ENCODE results near the gene SMAD3. TPM values are rescaled to one million over a fixed set of nuclear protein-coding genes. Genes with fewer than 3 reads are reported as not detected.

SMAD3 gene
- total RNA-seq, 2 experiments from 2014 or later = 145 to 148 TPM

- POLR2A ChIA-PET = no interaction called here
- no peak for DNase-seq
- Mint-ChIP-seq H3K27ac (peak overlapping the region; percentile 40), H3K9me3 (no peaks in the 10 kb centered on the region), H3K27me3 (no peaks in the 10 kb centered on the region), H3K36me3 (ENCODE audit: low read depth) (peaks cover 79% of the 10 kb centered on the region), H3K4me3 (no peak overlapping the region), H3K4me1 (peaks cover 24% of the 10 kb centered on the region)
- CTCF ChIA-PET = no interaction called here
Measured at GRCh38 chr15:67197364-67197695, 131.9 kb downstream of the SMAD3 start.

GRCh38 chr15:67198157-67198754, 132.9 kb downstream of the SMAD3 start:
- H3K9me3 Mint-ChIP-seq = no peaks in the 10 kb centered on the region
- peaks cover 24% of the 10 kb centered on the region for H3K4me1 Mint-ChIP-seq
- peaks cover 75% of the 10 kb centered on the region for H3K36me3 Mint-ChIP-seq (ENCODE audit: low read depth)
- DNase-seq = no peak
- no peaks in the 10 kb centered on the region for H3K27me3 Mint-ChIP-seq
- peak overlapping the region; percentile 61 for H3K27ac Mint-ChIP-seq
- ChIA-PET CTCF (interaction anchor here (0.7 kb wide), 1 partner anchor 43 kb away, joined by 3 read pairs; no protein-coding TSS in a partner anchor), POLR2A (interaction anchor here (0.6 to 1.6 kb wide), 5 partner anchors 10 to 142 kb away, joined by 3 to 4 read pairs (median 4); partner anchors contain the start of genes AAGAB and IQCH)
- no peak overlapping the region for H3K4me3 Mint-ChIP-seq

- DNase-seq = no peak
- ChIA-PET CTCF (no interaction called here), POLR2A (interaction anchor here (1.6 to 1.8 kb wide), 4 partner anchors 9 to 134 kb away, joined by 3 to 7 read pairs (median 4); partner anchors contain the start of gene SMAD3)
- no peaks in the 10 kb centered on the region for H3K9me3 Mint-ChIP-seq
- peaks cover 24% of the 10 kb centered on the region for H3K4me1 Mint-ChIP-seq
- H3K27ac Mint-ChIP-seq = no peak overlapping the region
- peaks cover 73% of the 10 kb centered on the region for H3K36me3 Mint-ChIP-seq (ENCODE audit: low read depth)
- H3K4me3 Mint-ChIP-seq = no peak overlapping the region
- H3K27me3 Mint-ChIP-seq = no peaks in the 10 kb centered on the region
Measured at GRCh38 chr15:67199391-67199790, 134.0 kb downstream of the SMAD3 start.

- no peak overlapping the region for H3K27ac Mint-ChIP-seq
- no peak overlapping the region for H3K4me3 Mint-ChIP-seq
- no peak for DNase-seq
- no peaks in the 10 kb centered on the region for H3K27me3 Mint-ChIP-seq
- ChIA-PET POLR2A (interaction anchor here (1.6 to 1.8 kb wide), 3 partner anchors 8 to 134 kb away, joined by 4 to 7 read pairs (median 4); partner anchors contain the start of gene SMAD3), CTCF (interaction anchor here (1.2 kb wide), 1 partner anchor 134 kb away, joined by 4 read pairs; the partner anchor contains the start of gene SMAD3)
- no peaks in the 10 kb centered on the region for H3K9me3 Mint-ChIP-seq
- peaks cover 24% of the 10 kb centered on the region for H3K4me1 Mint-ChIP-seq
- peaks cover 70% of the 10 kb centered on the region for H3K36me3 Mint-ChIP-seq (ENCODE audit: low read depth)
Measured at GRCh38 chr15:67199881-67200763, 134.7 kb downstream of the SMAD3 start.

GRCh38 chr15:67201136-67201535, 135.7 kb downstream of the SMAD3 start:
- H3K27ac Mint-ChIP-seq = no peak overlapping the region
- POLR2A ChIA-PET = interaction anchor here (1.6 to 1.8 kb wide), 3 partner anchors 39 to 135 kb away, joined by 4 to 7 read pairs (median 4); partner anchors contain the start of gene SMAD3
- no peak for DNase-seq
- H3K4me3 Mint-ChIP-seq = no peak overlapping the region
- H3K9me3 Mint-ChIP-seq = no peaks in the 10 kb centered on the region
- peaks cover 24% of the 10 kb centered on the region for H3K4me1 Mint-ChIP-seq
- no peaks in the 10 kb centered on the region for H3K27me3 Mint-ChIP-seq
- CTCF ChIA-PET = interaction anchor here (0.5 to 1.2 kb wide), 2 partner anchors 135 to 277 kb away, joined by 3 to 4 read pairs; partner anchors contain the start of gene SMAD3
- H3K36me3 Mint-ChIP-seq (ENCODE audit: low read depth) = peaks cover 71% of the 10 kb centered on the region

- Mint-ChIP-seq H3K27me3 (no peaks in the 10 kb centered on the region), H3K36me3 (ENCODE audit: low read depth) (peaks cover 65% of the 10 kb centered on the region), H3K4me1 (peaks cover 17% of the 10 kb centered on the region), H3K9me3 (no peaks in the 10 kb centered on the region), H3K4me3 (no peak overlapping the region), H3K27ac (no peak overlapping the region)
- CTCF ChIA-PET = no interaction called here
- POLR2A ChIA-PET = interaction anchor here (1.6 kb wide), 1 partner anchor 117 kb away, joined by 4 read pairs; no protein-coding TSS in a partner anchor
- DNase-seq = no peak
Measured at GRCh38 chr15:67202091-67202490, 136.7 kb downstream of the SMAD3 start.

GRCh38 chr15:67202991-67203390, 137.6 kb downstream of the SMAD3 start:
- Mint-ChIP-seq H3K9me3 (no peaks in the 10 kb centered on the region), H3K27me3 (no peaks in the 10 kb centered on the region), H3K36me3 (ENCODE audit: low read depth) (peaks cover 60% of the 10 kb centered on the region), H3K27ac (no peak overlapping the region), H3K4me3 (no peak overlapping the region), H3K4me1 (peaks cover 10% of the 10 kb centered on the region)
- DNase-seq = no peak
- CTCF ChIA-PET = no interaction called here
- POLR2A ChIA-PET = no interaction called here

- Mint-ChIP-seq H3K27ac (no peak overlapping the region), H3K27me3 (no peaks in the 10 kb centered on the region), H3K4me1 (no peaks in the 10 kb centered on the region), H3K4me3 (no peak overlapping the region), H3K9me3 (no peaks in the 10 kb centered on the region), H3K36me3 (ENCODE audit: low read depth) (peaks cover 44% of the 10 kb centered on the region)
- ChIA-PET POLR2A (interaction anchor here (1.1 to 1.4 kb wide), 2 partner anchors 8 to 9 kb away, joined by 3 to 4 read pairs; no protein-coding TSS in a partner anchor), CTCF (no interaction called here)
- no peak for DNase-seq
Measured at GRCh38 chr15:67207555-67208207, 142.3 kb downstream of the SMAD3 start.

- ChIA-PET POLR2A (interaction anchor here (1.1 to 1.4 kb wide), 2 partner anchors 9 to 10 kb away, joined by 3 to 4 read pairs; no protein-coding TSS in a partner anchor), CTCF (no interaction called here)
- Mint-ChIP-seq H3K4me3 (no peak overlapping the region), H3K27me3 (no peaks in the 10 kb centered on the region), H3K9me3 (no peaks in the 10 kb centered on the region), H3K27ac (no peak overlapping the region), H3K4me1 (no peaks in the 10 kb centered on the region), H3K36me3 (ENCODE audit: low read depth) (peaks cover 40% of the 10 kb centered on the region)
- no peak for DNase-seq
Measured at GRCh38 chr15:67208396-67208795, 143.0 kb downstream of the SMAD3 start.

GRCh38 chr15:67210555-67211168, 145.3 kb downstream of the SMAD3 start:
- no peaks in the 10 kb centered on the region for H3K27me3 Mint-ChIP-seq
- H3K27ac Mint-ChIP-seq = no peak overlapping the region
- H3K36me3 Mint-ChIP-seq (ENCODE audit: low read depth) = peaks cover 27% of the 10 kb centered on the region
- H3K4me3 Mint-ChIP-seq = no peak overlapping the region
- CTCF ChIA-PET = no interaction called here
- POLR2A ChIA-PET = interaction anchor here (1.4 kb wide), 1 partner anchor 30 kb away, joined by 4 read pairs; no protein-coding TSS in a partner anchor
- DNase-seq = no peak
- no peaks in the 10 kb centered on the region for H3K4me1 Mint-ChIP-seq
- H3K9me3 Mint-ChIP-seq = no peaks in the 10 kb centered on the region

- Mint-ChIP-seq H3K4me1 (no peaks in the 10 kb centered on the region), H3K4me3 (no peak overlapping the region), H3K36me3 (ENCODE audit: low read depth) (peaks cover 30% of the 10 kb centered on the region), H3K27ac (no peak overlapping the region), H3K9me3 (no peaks in the 10 kb centered on the region), H3K27me3 (no peaks in the 10 kb centered on the region)
- POLR2A ChIA-PET = no interaction called here
- DNase-seq = no peak
- CTCF ChIA-PET = no interaction called here
Measured at GRCh38 chr15:67212684-67213367, 147.4 kb downstream of the SMAD3 start.

GRCh38 chr15:67215102-67215501, 149.7 kb downstream of the SMAD3 start:
- H3K4me1 Mint-ChIP-seq = peaks cover 11% of the 10 kb centered on the region
- H3K27ac Mint-ChIP-seq = no peak overlapping the region
- H3K36me3 Mint-ChIP-seq (ENCODE audit: low read depth) = peaks cover 37% of the 10 kb centered on the region
- POLR2A ChIA-PET = no interaction called here
- CTCF ChIA-PET = no interaction called here
- DNase-seq = no peak
- no peaks in the 10 kb centered on the region for H3K9me3 Mint-ChIP-seq
- H3K27me3 Mint-ChIP-seq = no peaks in the 10 kb centered on the region
- H3K4me3 Mint-ChIP-seq = no peak overlapping the region
